Measurements from ENCODE around the gene ZSCAN5A.

DNA sequence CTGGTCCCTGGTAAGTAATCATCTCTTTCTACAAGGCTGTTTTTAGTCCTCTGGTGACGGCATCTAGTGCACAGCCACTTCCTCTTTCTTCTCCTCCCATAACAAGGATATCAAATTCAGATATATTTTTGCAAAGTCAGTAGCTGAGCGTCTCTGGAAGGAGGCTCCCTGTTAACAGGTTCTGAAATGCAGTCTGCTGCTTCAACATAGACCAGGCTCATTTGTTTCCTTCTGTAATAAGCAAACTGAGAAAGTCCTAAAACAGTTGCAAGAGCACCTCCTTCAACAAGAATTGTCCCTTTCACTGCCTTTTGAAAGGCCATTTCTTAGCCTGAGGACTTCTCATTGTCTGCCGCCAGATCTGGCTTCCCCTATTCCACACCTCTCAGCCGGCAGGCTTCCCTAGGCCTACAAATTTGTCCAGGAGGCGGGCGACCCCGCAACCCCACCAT is 7.4 kb upstream of the ZSCAN5A start:
- TF ChIP-seq ZNF10 (tag by site-specific recombination; IDR thresholded peaks at IDR 0.05): no peak
- no peak for TF ChIP-seq ZBTB7A (tag by site-specific recombination; IDR thresholded peaks at IDR 0.05; ENCODE audit: low read depth)
